HG03354 (cell line): Measurements from ENCODE around the gene MRPL2.
"Not testable (repeated sequence)": the region's sequence is repeated elsewhere in the genome, so short reads cannot be mapped to it uniquely, and the experiment has no call there.

Experiments used
- ATAC-seq: cut with Tn5 transposase; IDR thresholded peaks from one replicate; pipeline ENCODE4 v1.9.1; 2021; ENCODE audit warnings: mild to moderate bottlenecking; ENCODE audit not compliant: unreplicated experiment, poor library complexity, severe bottlenecking

The MRPL2 gene

GRCh38 chr6:43086022-43086658 lies 26.9 kb upstream of the MRPL2 start:
- no peak for ATAC-seq

GRCh38 chr6:43082806-43083655 lies 23.8 kb upstream of the MRPL2 start:
- no peak for ATAC-seq

GRCh38 chr6:43081922-43082321 lies 22.7 kb upstream of the MRPL2 start:
- not testable (repeated sequence) for ATAC-seq

- no peak for ATAC-seq
These were observed 21.8 kb upstream of the MRPL2 start for GRCh38 chr6:43081043-43081442.

GRCh38 chr6:43078691-43079090 lies 19.5 kb upstream of the MRPL2 start:
- no peak for ATAC-seq

- ATAC-seq = no peak
These were observed 18.8 kb upstream of the MRPL2 start for GRCh38 chr6:43077981-43078511.

- no peak for ATAC-seq
These were observed 18.1 kb upstream of the MRPL2 start for GRCh38 chr6:43077333-43077809.

GRCh38 chr6:43076464-43077332 lies 17.5 kb upstream of the MRPL2 start:
- no peak for ATAC-seq

GRCh38 chr6:43075670-43076463 lies 16.6 kb upstream of the MRPL2 start, which contains the start of gene PTK7:
Gene PTK7, plus strand, starts transcription at chr6:43076314. Its CDS starts 175 bp downstream, at chr6:43076489.
- no peak for ATAC-seq

GRCh38 chr6:43074847-43075669 lies 15.8 kb upstream of the MRPL2 start:
- ATAC-seq = no peak

GRCh38 chr6:43070028-43070632 lies 10.9 kb upstream of the MRPL2 start:
- ATAC-seq = no peak

- ATAC-seq = no peak
These were observed 3.6 kb upstream of the MRPL2 start for GRCh38 chr6:43062818-43063217.

- ATAC-seq = no peak
These were observed 2.6 kb upstream of the MRPL2 start for GRCh38 chr6:43061861-43062260.

GRCh38 chr6:43060755-43061633 lies 1.8 kb upstream of the MRPL2 start:
- ATAC-seq = no peak

GRCh38 chr6:43060034-43060754 lies 960 bp upstream of the MRPL2 start:
- no peak for ATAC-seq

GRCh38 chr6:43058531-43058930 lies 703 bp downstream of the MRPL2 start:
- no peak for ATAC-seq
